Caco-2 (cell line): ENCODE measurements around the gene IFNA10. TPM values are rescaled to one million over a fixed set of nuclear protein-coding genes. Genes with fewer than 3 reads are reported as not detected.
"Not testable (repeated sequence)": the region's sequence is repeated elsewhere in the genome, so short reads cannot be mapped to it uniquely, and the experiment has no call there.

Experiments
- BruUV-seq: library from RNA; stranded (reverse); fragments of 400-500 nt; replicated peaks from 2 replicates; lab custom pipeline; 2021; lab: Mats Ljungman, UMichigan
- CTCF ChIA-PET: fragments of 300-600 bp; sonication (Branson Sonifier 250); formaldehyde crosslinking; loops from one replicate; lab custom pipeline; 2022; ENCODE audit warnings: antibody characterized with exemption; lab: Charles Lee
- POLR2A ChIA-PET: fragments of 300-600 bp; sonication (Branson Sonifier 250); formaldehyde crosslinking; loops from one replicate; lab custom pipeline; 2022; ENCODE audit warnings: antibody characterized with exemption; lab: Charles Lee
- DNase-seq, 2 experiments: peaks; one replicate each; pipeline versions ENCODE4 v3.0.0 to v3.0.0-alpha.2; 2020 to 2022
- H3K27me3 ChIP-seq: replicated peaks from 2 replicates; pipeline ENCODE4 v1.6.0; 2011; ENCODE audit warnings: low read length; ENCODE audit not compliant: control insufficient read depth, insufficient read depth
- H3K36me3 ChIP-seq: 2 replicates; pipeline ENCODE4 v1.5.1; 2011; ENCODE audit warnings: low read length; ENCODE audit not compliant: control insufficient read depth, insufficient read depth
- H3K4me1 ChIP-seq: fragments of 250-450 bp; sonication (Bioruptor Pico); 2 replicates; pipeline ENCODE4 v1.5.1; 2020; ENCODE audit warnings: mild to moderate bottlenecking
- H3K4me3 ChIP-seq: 2 replicates; pipeline ENCODE4 v1.5.1; 2011; ENCODE audit warnings: low read depth, mild to moderate bottlenecking, control low read depth, low read length
- H3K9me3 ChIP-seq: fragments of 250-450 bp; sonication (Bioruptor Pico); 2 replicates; pipeline ENCODE4 v1.5.1; 2020; ENCODE audit warnings: mild to moderate bottlenecking, moderate library complexity
- H3K27ac Mint-ChIP-seq: one replicate; pipeline ENCODE4 v1.8.0; 2022; ENCODE audit warnings: mixed read lengths; ENCODE audit not compliant: unreplicated experiment
- H3K27me3 Mint-ChIP-seq: one replicate; pipeline ENCODE4 v1.8.0; 2022; ENCODE audit warnings: mixed read lengths; ENCODE audit not compliant: insufficient read depth, unreplicated experiment
- H3K36me3 Mint-ChIP-seq: one replicate; pipeline ENCODE4 v1.8.0; 2022; ENCODE audit warnings: mild to moderate bottlenecking, mixed read lengths; ENCODE audit not compliant: insufficient read depth, unreplicated experiment
- H3K4me1 Mint-ChIP-seq: one replicate; pipeline ENCODE4 v1.8.0; 2022; ENCODE audit warnings: low read depth, mixed read lengths; ENCODE audit not compliant: unreplicated experiment
- H3K4me3 Mint-ChIP-seq: one replicate; pipeline ENCODE4 v1.8.0; 2022; ENCODE audit warnings: mild to moderate bottlenecking, moderate library complexity, mixed read lengths; ENCODE audit not compliant: unreplicated experiment
- H3K9me3 Mint-ChIP-seq: one replicate; pipeline ENCODE4 v1.8.0; 2022; ENCODE audit warnings: mixed read lengths; ENCODE audit not compliant: unreplicated experiment
- CTCF ChIP-seq, 2 experiments: fragments of 200-600 bp in 1 of 2; IDR thresholded peaks; 1 replicate in 1 of 2; 2 replicates in 1 of 2; pipeline versions ENCODE4 v1.5.1 to v1.8.0; 2011 to 2022; ENCODE audit warnings: antibody characterized with exemption in 1 of 2, control low read depth in 1 of 2, inconsistent platforms in 1 of 2, low read depth in 1 of 2, low read length in 1 of 2, mild to moderate bottlenecking in 1 of 2, moderate library complexity in 1 of 2; ENCODE audit not compliant: insufficient read depth in 1 of 2, severe bottlenecking in 1 of 2, unreplicated experiment in 1 of 2
- intact Hi-C: fragments of 100-400 bp; cut with micrococcal nuclease; formaldehyde crosslinking; loops from one replicate; pipeline ENCODE4 v1.10.0; 2022; ENCODE audit not compliant: unreplicated experiment
- total RNA-seq: library from RNA; stranded (reverse); gene quantifications from 2 replicates; pipeline ENCODE4 v1.2.3, GENCODE V29; 2022

The IFNA10 gene
- total RNA-seq, 1 experiment from 2014 or later, result not detected

- ChIA-PET POLR2A (no interaction called here), CTCF (no interaction called here)
- H3K9me3 ChIP-seq, result no peaks in the 10 kb centered on the region
- H3K4me3 Mint-ChIP-seq, result no peak overlapping the region
- peaks cover 15% of the 10 kb centered on the region for H3K27me3 Mint-ChIP-seq
- no peaks in the 10 kb centered on the region for H3K4me1 ChIP-seq
- no TSS peak for BruUV-seq
- no peaks in the 10 kb centered on the region for H3K36me3 Mint-ChIP-seq
- no peak overlapping the region for H3K27ac Mint-ChIP-seq
- no peak for TF ChIP-seq CTCF (IDR thresholded peaks at IDR 0.05; ENCODE audit: insufficient read depth in 1 of 2, low read depth in 1 of 2, low read length in 1 of 2, severe bottlenecking in 1 of 2, unreplicated experiment in 1 of 2)
- no peaks in the 10 kb centered on the region for H3K36me3 ChIP-seq
- H3K4me3 ChIP-seq, result no peak overlapping the region
- no peaks in the 10 kb centered on the region for H3K9me3 Mint-ChIP-seq
- no peaks in the 10 kb centered on the region for H3K27me3 ChIP-seq
- no peak for DNase-seq
- intact Hi-C loops, result no loop called here
- no peaks in the 10 kb centered on the region for H3K4me1 Mint-ChIP-seq
Observed at GRCh38 chr9:21171351-21171750, 35.6 kb downstream of the IFNA10 start.

- H3K4me1 Mint-ChIP-seq, H3K36me3 ChIP-seq, BruUV-seq, H3K4me1 ChIP-seq, intact Hi-C loops, H3K9me3 ChIP-seq, H3K27ac Mint-ChIP-seq, DNase-seq, H3K4me3 ChIP-seq, CTCF ChIA-PET, H3K36me3 Mint-ChIP-seq, H3K4me3 Mint-ChIP-seq, H3K27me3 ChIP-seq, H3K9me3 Mint-ChIP-seq, POLR2A ChIA-PET: not testable (repeated sequence)
- peaks cover 15% of the 10 kb centered on the region for H3K27me3 Mint-ChIP-seq
Observed at GRCh38 chr9:21166560-21166959, 40.4 kb downstream of the IFNA10 start, which contains the start of gene IFNA21. TSS of gene IFNA21 (minus strand) at chr9:21166660. CDS start at chr9:21166612, 48 bp downstream.

GRCh38 chr9:21165516-21165915 is 41.4 kb downstream of the IFNA10 start:
- POLR2A ChIA-PET, result no interaction called here
- H3K9me3 ChIP-seq, result no peaks in the 10 kb centered on the region
- intact Hi-C loops, result no loop called here
- no peak overlapping the region for H3K4me3 ChIP-seq
- BruUV-seq, result no TSS peak
- TF ChIP-seq CTCF (IDR thresholded peaks at IDR 0.05; ENCODE audit: insufficient read depth in 1 of 2, low read depth in 1 of 2, low read length in 1 of 2, severe bottlenecking in 1 of 2, unreplicated experiment in 1 of 2), result no peak
- Mint-ChIP-seq H3K27ac (no peak overlapping the region), H3K36me3 (no peaks in the 10 kb centered on the region), H3K4me1 (no peaks in the 10 kb centered on the region), H3K27me3 (peaks cover 10% of the 10 kb centered on the region), H3K4me3 (no peak overlapping the region), H3K9me3 (no peaks in the 10 kb centered on the region)
- no peaks in the 10 kb centered on the region for H3K4me1 ChIP-seq
- no peaks in the 10 kb centered on the region for H3K36me3 ChIP-seq
- DNase-seq, result no peak
- H3K27me3 ChIP-seq, result no peaks in the 10 kb centered on the region
- CTCF ChIA-PET, result no interaction called here

GRCh38 chr9:21160178-21160577 is 46.8 kb downstream of the IFNA10 start:
- no peak overlapping the region for H3K4me3 Mint-ChIP-seq
- no peaks in the 10 kb centered on the region for H3K4me1 Mint-ChIP-seq
- Histone ChIP-seq H3K4me3 (no peak overlapping the region), H3K4me1 (no peaks in the 10 kb centered on the region), H3K27me3 (no peaks in the 10 kb centered on the region), H3K36me3 (no peaks in the 10 kb centered on the region), H3K9me3 (no peaks in the 10 kb centered on the region)
- POLR2A ChIA-PET, result no interaction called here
- DNase-seq, result no peak
- H3K9me3 Mint-ChIP-seq, result no peaks in the 10 kb centered on the region
- peaks cover 13% of the 10 kb centered on the region for H3K27me3 Mint-ChIP-seq
- H3K27ac Mint-ChIP-seq, result no peak overlapping the region
- H3K36me3 Mint-ChIP-seq, result no peaks in the 10 kb centered on the region
- intact Hi-C loops, result no loop called here
- CTCF ChIA-PET, result no interaction called here
- TF ChIP-seq CTCF (IDR thresholded peaks at IDR 0.05; ENCODE audit: insufficient read depth in 1 of 2, low read depth in 1 of 2, low read length in 1 of 2, severe bottlenecking in 1 of 2, unreplicated experiment in 1 of 2), result no peak
- no TSS peak for BruUV-seq
